NCI-H187 treated with DMSO at 0.1 percent for 48 hours (cell line): ENCODE data around the gene TMEM213.

ENCODE experiments used
- DNase-seq: peaks from one replicate; lab custom pipeline; 2025; lab: John Stamatoyannopoulos, UW

The TMEM213 gene, protein sequence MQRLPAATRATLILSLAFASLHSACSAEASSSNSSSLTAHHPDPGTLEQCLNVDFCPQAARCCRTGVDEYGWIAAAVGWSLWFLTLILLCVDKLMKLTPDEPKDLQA

DNA sequence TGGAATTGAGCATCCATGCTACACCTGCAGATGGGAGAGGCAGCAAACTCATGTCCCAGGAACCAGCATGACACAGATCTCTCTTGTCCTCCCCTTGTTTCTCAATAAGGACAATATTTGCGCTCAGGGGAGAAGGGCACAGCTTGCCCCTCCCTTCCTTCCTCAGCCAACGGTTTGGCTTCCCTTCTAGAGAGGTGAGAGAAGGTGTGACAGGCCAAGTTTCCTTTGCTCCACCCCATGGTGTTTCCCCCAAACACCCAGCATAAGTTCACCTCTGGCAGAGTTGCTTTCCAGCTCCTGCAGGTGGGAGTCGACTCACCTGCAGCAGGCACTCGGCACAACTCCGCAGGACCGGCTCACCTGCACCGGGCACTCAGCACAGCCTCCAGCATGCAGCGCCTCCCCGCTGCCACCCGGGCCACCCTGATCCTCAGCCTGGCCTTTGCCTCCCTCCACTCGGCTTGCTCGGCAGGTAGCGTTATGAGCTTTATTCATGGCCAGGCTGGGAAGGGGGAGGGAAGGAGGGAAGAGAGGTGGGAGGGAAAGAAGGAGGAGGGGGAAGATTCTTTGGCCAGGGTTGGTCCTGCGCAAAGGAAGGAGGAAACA, at the start of gene TMEM213, which contains the start of gene ATP6V0A4:
Gene TMEM213 (plus strand): TSS at position 280 of the 606 bp plus-strand sequence. CDS start 111 bp downstream, at position 391.
Gene ATP6V0A4 (minus strand): TSS at position 482 of the 606 bp plus-strand sequence. CDS start 26,949 bp downstream, outside the sequence.
- no peak for DNase-seq

DNA sequence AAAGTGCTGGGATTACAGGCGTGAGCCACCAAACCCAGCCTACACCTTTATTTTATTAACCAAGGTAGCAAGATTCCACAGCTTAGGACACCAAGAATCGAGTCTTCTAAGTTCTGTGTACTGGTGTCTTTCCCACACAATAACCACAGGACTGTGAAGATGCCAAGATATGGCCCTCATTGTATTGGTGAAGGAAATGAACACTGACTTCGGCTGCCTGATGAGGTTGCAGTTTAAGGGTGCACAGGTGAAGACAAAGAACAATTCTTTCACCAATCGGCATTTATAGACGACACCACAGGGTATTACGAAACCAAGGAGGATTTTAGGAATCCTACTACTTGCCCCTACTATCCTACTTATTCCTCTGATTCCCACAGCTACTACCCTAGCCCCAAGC, 49.1 kb upstream of the TMEM213 start:
- DNase-seq = no peak

DNA sequence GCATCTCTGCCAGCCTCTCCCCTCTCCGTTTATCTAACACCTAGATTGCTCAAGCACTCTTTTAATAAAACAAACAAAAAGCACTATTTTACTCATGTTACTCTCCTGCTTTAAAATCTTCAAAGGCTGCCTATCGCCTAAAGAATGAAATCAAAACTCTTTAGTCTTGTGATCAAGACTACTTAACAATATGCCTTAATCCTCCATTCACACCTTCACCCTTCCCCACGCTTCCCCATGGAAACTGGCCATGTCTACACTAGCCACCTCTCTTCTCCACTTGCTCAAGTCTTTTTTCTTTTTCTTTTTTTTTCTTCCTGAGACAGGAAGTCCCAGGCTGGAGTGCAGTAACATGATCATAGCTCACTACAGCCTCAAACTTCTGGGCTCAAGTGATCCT, 47.8 kb upstream of the TMEM213 start:
- DNase-seq = no peak

DNA sequence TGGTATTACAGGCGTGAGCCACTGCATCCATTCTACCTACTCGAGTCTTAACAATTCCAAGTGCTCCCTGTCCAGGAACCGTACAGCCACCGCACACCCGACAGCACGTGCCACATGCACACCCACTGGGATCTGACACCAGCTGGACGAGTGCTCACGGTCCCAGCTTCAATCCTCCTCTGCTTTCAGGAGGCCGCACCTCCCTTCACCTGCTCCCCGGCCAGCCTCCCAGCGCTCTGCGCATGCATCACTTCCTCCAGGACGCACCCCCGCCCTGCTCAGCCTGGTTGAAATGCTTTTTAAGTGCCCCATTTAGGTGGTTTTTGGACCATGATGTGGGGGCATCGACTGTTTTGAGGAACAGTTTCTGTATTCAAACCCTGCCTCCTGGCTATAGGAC, 47.3 kb upstream of the TMEM213 start:
- DNase-seq = no peak

DNA sequence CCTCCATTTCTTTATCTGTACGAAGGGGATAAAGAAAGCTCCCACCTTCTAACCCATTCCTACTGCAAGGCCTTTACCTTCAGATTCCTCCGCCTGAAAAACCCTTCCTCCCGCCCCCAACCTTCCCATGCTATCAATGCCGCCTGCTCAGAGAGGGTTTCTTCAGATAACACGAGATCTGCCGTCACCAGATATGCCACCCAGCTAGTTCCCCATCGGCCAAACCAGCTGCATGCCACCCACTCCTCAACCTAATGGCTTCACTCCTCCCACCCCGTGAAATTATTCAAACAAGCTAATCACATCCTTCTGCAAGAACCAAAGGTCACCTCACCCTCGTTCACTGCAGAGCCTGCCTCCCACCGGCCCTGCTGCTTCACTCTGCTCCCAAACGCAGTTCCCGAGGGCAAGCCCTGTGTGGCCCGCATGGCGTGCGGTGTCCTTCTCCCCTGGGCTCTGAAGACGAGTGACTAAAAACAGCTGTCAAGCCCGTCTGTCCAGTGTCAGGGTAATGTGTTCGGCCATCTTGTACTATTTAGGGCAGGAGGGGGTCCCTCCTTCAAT, 46.8 kb upstream of the TMEM213 start:
- no peak for DNase-seq

DNA sequence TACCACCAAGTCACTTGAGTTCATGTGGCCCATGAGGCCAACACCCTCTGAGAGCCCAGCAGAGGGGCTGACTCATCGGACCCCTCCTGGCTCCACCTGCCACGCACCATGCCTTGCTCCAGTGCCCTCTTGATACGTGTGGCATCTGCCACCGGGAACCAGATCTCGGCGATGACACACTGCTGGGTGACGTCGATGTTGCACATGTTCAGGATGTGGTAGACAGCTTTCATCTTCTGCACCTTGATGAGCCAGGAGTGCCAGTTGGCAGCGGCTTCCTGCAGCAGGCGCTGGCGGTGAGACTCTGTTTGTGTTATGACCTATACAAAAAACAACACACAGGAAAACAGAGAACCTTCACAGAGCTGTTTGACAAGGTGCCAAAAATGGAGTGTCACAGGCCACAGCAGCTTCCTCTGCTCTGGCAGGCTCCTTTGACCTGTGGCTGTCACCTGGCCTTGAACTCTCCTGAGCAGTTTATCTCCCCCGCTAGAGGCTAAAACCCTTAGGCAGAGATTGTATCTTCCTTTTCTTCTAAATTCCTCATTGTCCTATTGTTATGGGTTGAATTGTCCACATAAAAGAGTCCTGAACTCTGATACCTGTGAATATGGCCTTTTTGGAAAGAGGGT, 45.2 kb upstream of the TMEM213 start:
- no peak for DNase-seq

DNA sequence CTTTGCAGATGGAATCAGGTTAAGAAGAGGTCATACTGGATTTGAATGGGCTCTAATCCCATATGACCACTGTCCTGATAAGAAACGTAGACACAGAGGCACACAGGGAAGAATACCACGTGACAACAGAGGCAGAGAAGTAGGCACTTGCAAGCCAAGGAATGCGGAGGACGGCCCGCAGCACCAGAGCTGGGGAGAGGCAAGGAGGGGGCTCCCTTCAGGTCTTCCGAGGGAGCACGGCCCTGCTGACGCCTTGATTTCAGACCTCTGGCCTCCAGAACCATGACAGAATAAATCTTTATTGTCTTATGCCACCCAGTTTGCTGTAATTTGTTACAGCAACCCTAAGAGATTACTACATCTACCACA, 44.7 kb upstream of the TMEM213 start:
- no peak for DNase-seq

DNA sequence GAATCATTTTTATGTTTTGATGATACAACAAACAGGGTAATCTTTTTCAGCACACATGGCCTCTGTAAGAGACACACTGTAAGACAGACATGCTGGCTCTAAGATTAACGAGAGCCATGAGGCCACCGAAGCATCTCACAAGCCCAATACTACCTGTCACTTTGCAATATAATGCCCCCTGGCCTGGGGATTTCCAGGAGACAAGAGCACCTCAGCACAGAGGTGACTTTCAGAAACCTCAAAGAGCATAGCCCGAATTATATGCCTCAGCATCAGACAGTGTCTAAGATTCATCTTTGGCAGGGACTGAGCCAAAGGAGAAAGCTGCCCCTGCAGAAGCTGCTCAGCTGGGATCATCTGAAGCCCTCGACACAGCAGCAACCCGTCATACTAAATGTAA, 44.2 kb upstream of the TMEM213 start:
- DNase-seq = no peak

DNA sequence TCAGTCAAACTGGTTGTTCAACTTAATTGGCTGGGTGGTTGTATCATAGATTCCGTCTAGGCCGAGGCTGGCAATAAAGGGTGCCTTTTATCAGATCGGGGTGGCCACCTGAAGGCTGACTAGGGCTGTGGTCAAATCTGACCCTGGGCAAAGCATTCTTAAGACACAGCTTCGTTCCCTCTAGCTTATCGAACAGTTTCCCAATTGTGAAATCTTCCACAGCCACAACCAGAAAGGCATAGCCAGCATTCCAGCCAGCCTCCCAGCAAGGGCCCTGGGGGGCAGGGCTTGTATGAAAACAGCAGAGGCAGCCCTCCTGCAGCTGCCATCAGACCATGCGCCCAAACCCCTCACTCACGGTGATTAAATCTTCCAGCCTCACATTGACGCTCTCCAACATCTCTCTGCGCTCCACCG, 42.5 kb upstream of the TMEM213 start:
- DNase-seq = no peak

DNA sequence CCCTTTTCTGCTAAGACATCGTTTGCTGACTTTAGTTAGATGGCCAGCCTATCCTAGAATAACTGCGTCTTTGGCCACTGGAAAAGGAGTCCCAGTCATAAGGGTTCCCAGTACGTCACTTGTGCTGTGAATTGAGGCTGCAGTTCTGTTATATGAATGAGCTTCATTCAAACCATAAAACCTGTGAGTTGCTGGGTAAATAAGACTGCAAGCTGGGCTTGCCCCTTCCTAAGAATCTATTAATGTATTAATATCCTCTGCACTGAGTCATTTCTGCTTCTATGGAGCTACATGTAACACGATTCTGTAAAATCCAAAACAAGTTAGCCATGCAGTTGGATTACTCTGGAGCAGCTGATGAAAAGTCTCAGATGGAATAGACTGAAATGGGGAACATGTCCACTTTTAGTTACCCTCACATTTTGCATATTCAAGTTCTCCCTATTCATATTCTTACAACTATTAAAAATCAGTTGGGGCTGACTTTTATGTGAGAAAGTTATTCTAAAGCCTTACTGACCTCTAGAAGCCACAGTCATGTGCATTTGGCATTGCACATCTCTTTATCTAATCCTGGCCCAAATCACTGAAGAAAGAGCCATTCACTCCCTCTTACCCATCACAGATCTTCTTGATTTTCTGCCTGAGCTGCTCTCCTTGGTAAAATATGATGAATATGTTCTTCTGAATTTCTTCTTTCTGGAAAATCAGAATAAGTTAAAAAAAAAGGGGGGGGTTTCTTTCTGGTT, 41.8 kb upstream of the TMEM213 start:
- DNase-seq = no peak

DNA sequence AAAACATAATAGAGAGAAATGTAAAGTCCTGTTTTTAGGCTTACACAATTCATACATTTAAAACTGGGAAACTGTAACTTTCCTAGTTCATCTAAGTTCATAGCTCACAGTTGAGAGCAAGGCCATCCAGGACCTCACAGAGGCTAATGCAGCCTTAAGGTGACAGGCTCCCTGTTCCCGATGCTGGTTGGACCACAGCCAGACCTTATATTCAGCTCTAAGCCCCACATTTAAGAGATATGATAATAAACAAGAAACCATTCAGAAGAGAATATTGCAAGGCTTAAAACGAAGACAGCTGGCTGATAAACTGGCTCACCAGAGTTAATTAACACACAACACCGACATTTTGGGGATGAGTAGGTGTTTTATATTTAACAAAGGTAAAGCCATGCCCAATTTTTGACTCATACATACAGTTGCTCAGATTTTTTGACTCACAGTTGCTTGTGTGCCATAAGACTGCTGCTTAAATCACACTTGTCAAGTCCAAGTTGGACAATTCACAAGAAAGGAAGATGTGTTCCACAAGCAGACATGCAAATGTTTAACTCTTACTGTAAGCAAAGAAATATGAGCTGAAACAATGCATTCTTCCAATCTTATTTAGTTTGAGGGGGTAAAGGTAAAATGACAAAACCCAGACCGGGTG, 41.1 kb upstream of the TMEM213 start:
- DNase-seq = no peak

DNA sequence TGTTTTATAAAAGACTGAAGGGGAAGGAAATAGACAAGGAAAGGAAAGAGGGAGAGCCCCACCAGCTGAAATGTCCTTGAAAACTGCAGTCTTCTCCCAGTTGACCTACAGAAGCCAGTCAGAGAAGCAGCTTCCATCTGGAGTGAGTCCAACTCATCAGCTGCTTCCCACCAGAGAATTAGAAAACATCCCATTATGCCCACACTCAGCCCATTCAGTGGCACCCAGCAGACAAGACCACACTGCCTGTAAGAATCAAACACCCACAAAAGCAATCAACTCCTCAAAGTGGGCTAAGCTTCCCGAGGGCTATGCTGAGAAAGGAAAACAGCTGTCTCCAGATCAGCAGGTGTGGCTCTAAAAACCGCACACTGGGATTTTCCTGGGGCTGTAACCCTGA, 29.6 kb upstream of the TMEM213 start:
- peak; percentile 76 for DNase-seq

DNA sequence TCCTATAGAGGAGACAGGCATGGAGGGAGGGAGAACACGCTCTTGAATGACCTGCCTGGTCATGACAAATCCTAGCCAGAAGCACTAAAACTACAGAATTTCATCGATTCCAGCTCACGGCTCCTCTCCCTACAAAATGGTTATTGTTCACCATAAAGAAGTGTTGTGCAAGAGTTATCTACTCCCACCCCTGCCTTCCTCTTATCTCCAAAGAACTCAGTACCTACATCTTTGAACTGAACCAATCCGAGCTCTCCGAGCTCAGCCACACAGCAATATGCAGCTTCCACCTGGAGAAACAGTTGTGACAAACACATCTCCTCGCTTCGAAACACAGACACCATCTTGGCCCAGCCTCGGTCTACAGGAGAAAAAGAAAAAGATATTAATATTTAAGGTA, 26.9 kb upstream of the TMEM213 start:
- DNase-seq = no peak

DNA sequence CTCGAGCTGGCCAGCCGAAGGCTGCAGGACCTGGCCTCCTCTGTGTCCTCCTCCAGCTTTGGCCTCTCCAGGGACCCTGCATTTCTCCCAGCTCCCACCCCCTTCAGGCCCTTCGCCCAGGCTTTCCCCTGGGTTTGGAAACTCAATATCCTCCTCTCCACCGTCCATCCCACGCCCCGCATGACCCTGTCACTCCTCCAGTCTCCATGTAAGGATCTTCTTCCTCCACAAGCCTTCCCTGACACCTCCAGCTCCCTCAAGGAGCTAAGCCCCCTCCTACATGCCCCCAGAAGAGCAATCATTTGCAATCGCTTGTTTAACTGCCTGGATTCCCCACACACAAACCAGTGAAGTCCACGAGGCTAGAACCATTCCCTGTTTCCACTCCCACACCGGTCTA, 24.6 kb upstream of the TMEM213 start:
- DNase-seq = no peak

DNA sequence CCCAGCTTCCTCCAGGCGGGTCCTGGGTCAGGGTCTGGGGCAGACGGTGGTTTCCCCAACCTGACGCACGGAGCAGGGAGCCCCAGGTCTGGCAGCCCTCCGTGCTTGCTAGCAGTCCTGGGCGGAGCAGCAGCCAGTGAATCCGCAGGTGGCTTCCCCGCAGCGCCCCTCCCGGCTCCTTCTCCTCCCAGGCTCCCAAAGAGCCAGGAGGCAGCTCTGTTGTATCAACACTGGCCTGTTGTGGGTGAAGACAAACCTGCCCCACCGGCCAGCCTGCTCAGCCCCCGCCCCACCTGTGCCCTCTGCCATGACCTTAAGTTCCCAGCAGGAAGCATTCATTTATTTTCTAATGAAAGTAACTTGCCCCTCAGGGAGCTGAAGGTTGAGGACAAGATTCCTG, 24.0 kb upstream of the TMEM213 start:
- no peak for DNase-seq

DNA sequence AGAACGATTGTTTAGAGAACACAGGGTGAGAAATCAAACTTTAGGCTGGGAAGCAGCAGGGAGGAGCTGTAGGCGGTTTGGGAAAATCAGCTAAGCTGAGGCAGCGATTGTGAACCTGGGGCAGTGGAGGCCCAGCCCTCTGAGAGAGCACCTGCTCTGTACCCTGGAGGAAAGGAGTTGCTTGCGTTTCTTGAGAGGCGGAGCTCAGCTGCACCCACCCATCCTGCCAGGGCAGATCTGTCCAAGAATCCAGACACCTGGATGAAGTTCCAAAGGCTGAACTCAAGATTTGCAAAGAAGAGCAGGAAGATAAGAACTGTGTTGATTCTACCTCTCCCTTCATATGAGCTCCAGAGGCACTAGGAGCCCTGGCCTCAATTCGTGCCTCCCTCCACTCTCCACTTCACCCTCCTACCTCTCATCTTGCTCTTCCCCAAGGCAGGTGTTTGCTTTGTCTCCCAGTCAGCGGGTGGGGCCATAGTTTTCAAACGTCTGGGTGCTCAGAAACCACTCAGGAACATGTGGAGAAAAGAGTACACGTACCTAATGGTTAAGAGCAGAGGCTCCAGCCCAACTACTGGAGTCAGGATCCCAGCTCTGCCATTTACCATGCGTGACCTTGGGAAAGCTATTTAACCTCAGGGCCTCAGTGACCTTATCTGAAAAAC, 21.5 kb upstream of the TMEM213 start:
- DNase-seq = peak; percentile 91

DNA sequence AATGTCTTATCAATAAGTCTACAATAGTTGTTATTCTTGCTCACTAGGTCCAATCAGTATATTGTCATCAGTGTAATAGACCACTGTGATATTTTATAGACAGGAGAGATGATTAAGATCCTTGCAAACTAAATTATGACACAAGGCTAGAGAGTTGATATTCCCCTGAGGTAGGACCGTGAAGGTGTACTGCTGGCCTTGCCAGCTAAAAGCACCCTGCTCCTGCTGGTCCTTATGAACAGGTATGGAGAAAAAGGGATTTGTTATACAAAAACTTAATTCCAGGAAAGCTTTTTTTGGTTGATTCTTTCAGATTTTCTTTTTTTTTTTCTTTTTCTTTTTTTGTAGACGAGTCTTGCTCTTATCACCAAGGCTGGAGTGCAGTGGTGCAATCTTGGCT, 16.8 kb upstream of the TMEM213 start:
- no peak for DNase-seq

DNA sequence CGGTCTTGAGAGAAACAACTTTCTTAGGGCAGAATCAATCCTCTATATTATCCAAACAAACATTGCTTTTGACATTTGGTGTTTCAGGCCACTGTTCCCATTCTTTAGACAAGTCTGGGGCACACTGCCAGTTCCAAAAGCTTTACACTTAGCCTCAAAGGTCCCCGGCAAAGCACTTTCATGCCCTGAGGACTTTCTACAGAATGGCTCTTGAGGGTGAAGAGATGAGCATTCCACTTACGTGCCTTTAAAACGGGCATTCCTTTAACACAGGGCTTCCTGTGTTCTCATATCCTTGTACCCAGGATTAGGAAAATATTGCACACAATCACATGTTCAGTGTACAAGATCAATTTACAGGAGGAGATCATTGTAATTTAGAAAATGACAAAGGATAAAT, 13.1 kb upstream of the TMEM213 start:
- DNase-seq = no peak

DNA sequence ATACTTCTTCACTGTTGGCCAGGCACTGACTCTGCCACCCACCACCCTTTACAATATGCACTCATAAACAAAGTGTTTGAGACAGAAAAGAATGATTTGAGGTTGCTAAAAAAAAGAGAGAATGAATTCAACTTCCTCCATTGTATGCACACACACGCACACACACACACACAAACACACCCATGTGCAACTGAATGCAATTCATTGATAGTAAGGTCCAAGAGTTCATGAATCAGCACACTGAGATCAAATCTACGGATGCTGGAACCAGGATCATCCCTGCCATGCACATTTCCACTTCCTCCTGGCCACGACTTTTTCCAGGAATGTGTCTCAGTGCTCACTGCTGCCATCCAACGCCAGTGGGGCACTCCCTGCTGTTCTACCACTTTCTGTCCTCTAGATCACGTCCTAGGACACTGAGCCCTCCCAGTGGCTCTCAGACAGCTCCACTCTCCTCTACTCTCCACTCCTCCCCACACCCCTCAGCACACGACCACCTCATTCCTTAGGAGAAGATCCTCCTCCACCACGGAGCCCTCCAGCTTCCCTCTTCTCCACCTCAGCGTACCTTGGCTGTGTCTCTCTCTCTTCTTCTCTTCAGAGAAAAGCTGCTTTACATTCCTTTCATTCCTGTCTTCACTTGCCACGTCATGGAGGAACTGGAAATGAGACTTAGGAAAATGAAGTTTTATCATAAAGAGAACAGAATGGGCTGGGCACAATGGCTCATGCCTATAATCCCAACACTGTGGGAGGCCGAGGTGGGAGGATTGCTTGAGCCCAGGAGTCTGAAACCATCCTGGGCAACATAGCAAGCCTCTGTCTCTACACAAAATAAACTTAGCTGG, 12.0 kb upstream of the TMEM213 start:
- DNase-seq = no peak

DNA sequence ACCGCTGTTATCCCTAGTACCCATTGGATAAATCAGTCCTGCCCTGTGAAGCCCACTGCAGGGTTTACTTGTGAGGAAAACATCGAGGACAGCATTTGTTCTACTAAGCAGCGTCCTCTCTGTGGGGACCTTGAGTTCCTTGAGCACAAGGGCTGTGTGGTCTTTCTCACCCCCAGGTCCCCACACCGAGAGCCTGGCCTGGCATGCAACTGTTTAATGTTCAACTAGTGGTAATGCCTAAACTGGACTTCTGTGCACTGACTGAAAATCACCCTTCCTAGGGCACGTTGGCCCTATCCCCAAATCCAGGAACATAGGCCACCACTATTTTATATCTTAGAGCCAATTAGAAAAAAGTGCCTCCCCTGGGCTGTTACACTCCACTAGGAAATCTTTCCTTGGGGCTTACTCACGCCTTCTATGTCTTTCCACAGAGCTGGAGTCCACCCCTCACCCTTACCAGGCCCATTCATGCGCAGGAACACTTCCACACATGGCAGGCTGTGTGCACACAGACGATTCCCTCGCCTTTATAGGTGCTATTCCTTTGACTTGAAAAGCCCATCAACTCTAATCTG, 1.7 kb upstream of the TMEM213 start:
- no peak for DNase-seq
